SK-N-SH (cell line): Measurements from ENCODE around the gene SLC8A1. TPM values are rescaled to one million over a fixed set of nuclear protein-coding genes. Genes with fewer than 3 reads are reported as not detected.

Experiments used
- CTCF ChIA-PET: fragments of 300-600, 350-600 bp; formaldehyde crosslinking; extraction: SDS; loops from one replicate; lab custom pipeline; 2021; lab: Yijun Ruan, JAX
- POLR2A ChIA-PET: fragments of 350-600 bp; sonication (Branson Sonifier 250); formaldehyde crosslinking; extraction: SDS; loops from one replicate; lab custom pipeline; 2020; ENCODE audit warnings: antibody characterized with exemption, inconsistent platforms; lab: Yijun Ruan, JAX
- DNase-seq: peaks from one replicate; pipeline ENCODE4 v3.0.0; 2012
- H2AFZ ChIP-seq: fragments of 200-600 bp; sonication (generic); 2 replicates; pipeline ENCODE4 v1.8.1; 2016; ENCODE audit warnings: antibody characterized with exemption, mild to moderate bottlenecking, low read depth
- H3F3A ChIP-seq: fragments of 200-600 bp; sonication (generic); replicated peaks from 2 replicates; pipeline ENCODE3; 2016; ENCODE audit warnings: antibody characterized with exemption, mild to moderate bottlenecking; ENCODE audit not compliant: insufficient read depth
- H3K27ac ChIP-seq, 2 experiments: fragments of 200-500 bp in 1 of 2; fragments of 200-600 bp in 1 of 2; sonication (Bioruptor generic) in 1 of 2; sonication (generic), shearing (Covaris generic) in 1 of 2; 2 replicates each; pipeline versions ENCODE4 v1.5.1 to v1.6.1; 2014 to 2016; ENCODE audit warnings: low read depth in 2 of 2, inconsistent platforms in 1 of 2, low read length in 1 of 2, mild to moderate bottlenecking in 1 of 2, mixed read lengths in 1 of 2
- H3K27me3 ChIP-seq: fragments of 200-600 bp; sonication (generic), shearing (Covaris generic); 2 replicates; pipeline ENCODE4 v1.6.1; 2016; ENCODE audit warnings: mixed run types; ENCODE audit not compliant: insufficient read depth
- H3K36me3 ChIP-seq, 2 experiments: fragments of 200-500 bp in 1 of 2; fragments of 200-600 bp in 1 of 2; sonication (Bioruptor generic) in 1 of 2; sonication (generic) in 1 of 2; replicated peaks in 1 of 2; 2 replicates each; pipeline versions ENCODE3 to v1.5.1; 2014 to 2016; ENCODE audit warnings: low read length in 1 of 2, mild to moderate bottlenecking in 1 of 2; ENCODE audit not compliant: insufficient read depth in 2 of 2, control insufficient read depth in 1 of 2
- H3K4me1 ChIP-seq, 2 experiments: fragments of 200-500 bp in 1 of 2; fragments of 200-600 bp in 1 of 2; sonication (Bioruptor generic) in 1 of 2; sonication (generic), shearing (Covaris generic) in 1 of 2; 2 replicates each; pipeline versions ENCODE4 v1.5.1 to v1.6.1; 2014 to 2016; ENCODE audit warnings: low read depth in 1 of 2, low read length in 1 of 2, mixed run types in 1 of 2; ENCODE audit not compliant: insufficient read depth in 2 of 2, control insufficient read depth in 1 of 2
- H3K4me2 ChIP-seq: fragments of 200-600 bp; sonication (generic), shearing (Covaris generic); 2 replicates; pipeline ENCODE4 v1.6.1; 2017; ENCODE audit warnings: mixed run types
- H3K4me3 ChIP-seq, 2 experiments: fragments of 200-500 bp in 1 of 2; fragments of 200-600 bp in 1 of 2; sonication (Bioruptor generic) in 1 of 2; sonication (generic), shearing (Covaris generic) in 1 of 2; 2 replicates each; pipeline versions ENCODE4 v1.5.1 to v1.8.1; 2014 to 2016; ENCODE audit warnings: low read depth in 2 of 2, inconsistent platforms in 1 of 2, low read length in 1 of 2, mild to moderate bottlenecking in 1 of 2, mixed read lengths in 1 of 2, moderate library complexity in 1 of 2
- H3K79me2 ChIP-seq: fragments of 200-600 bp; sonication (generic); 2 replicates; pipeline ENCODE4 v1.8.1; 2017; ENCODE audit warnings: mild to moderate bottlenecking; ENCODE audit not compliant: insufficient read depth
- H3K9ac ChIP-seq: fragments of 200-600 bp; sonication (generic); 2 replicates; pipeline ENCODE4 v1.6.1; 2017; ENCODE audit warnings: mixed run types
- H3K9me2 ChIP-seq: fragments of 200-600 bp; sonication (generic); 2 replicates; pipeline ENCODE4 v1.6.1; 2017; ENCODE audit warnings: mixed run types
- H3K9me3 ChIP-seq: fragments of 200-600 bp; sonication (generic); 2 replicates; pipeline ENCODE4 v1.6.1; 2017; ENCODE audit warnings: mixed run types, mild to moderate bottlenecking, moderate library complexity
- H4K20me1 ChIP-seq: fragments of 200-600 bp; sonication (generic); 2 replicates; pipeline ENCODE4 v1.6.1; 2017; ENCODE audit warnings: mild to moderate bottlenecking, mixed run types; ENCODE audit not compliant: insufficient read depth
- CHD2 ChIP-seq: fragments of 150-350 bp; IDR thresholded peaks from 2 replicates; pipeline ENCODE4 v1.6.1; 2018; ENCODE audit warnings: low read length; ENCODE audit not compliant: partially characterized antibody
- ELF1 ChIP-seq: IDR thresholded peaks from 2 replicates; pipeline ENCODE4 v1.4.0; 2012
- FOSL2 ChIP-seq: IDR thresholded peaks from 2 replicates; pipeline ENCODE4 v1.4.0; 2012; ENCODE audit warnings: low read depth, mild to moderate bottlenecking, moderate library complexity, borderline replicate concordance
- FOXJ3 ChIP-seq: sonication (generic); formaldehyde crosslinking; IDR thresholded peaks from 2 replicates; pipeline ENCODE4 v1.5.1; 2020; ENCODE audit warnings: mild to moderate bottlenecking, missing genetic modification reagents
- FOXM1 ChIP-seq: IDR thresholded peaks from 2 replicates; pipeline ENCODE4 v1.4.0; 2012; ENCODE audit warnings: low read depth, mild to moderate bottlenecking
- JUND ChIP-seq: IDR thresholded peaks from 2 replicates; pipeline ENCODE4 v1.4.0; 2012
- NFIC ChIP-seq: IDR thresholded peaks from 2 replicates; pipeline ENCODE4 v1.4.0; 2012; ENCODE audit warnings: borderline replicate concordance
- NRF1 ChIP-seq: IDR thresholded peaks from 2 replicates; pipeline ENCODE4 v1.6.1; 2012; ENCODE audit warnings: low read depth, mild to moderate bottlenecking, low read length
- POLR2AphosphoS5 ChIP-seq: IDR thresholded peaks from 2 replicates; pipeline ENCODE4 v1.6.1; 2012; ENCODE audit warnings: low read depth, low read length
- RXRA ChIP-seq: IDR thresholded peaks from 2 replicates; pipeline ENCODE4 v1.4.0; 2012; ENCODE audit warnings: low read depth, mild to moderate bottlenecking, borderline replicate concordance
- SIN3A ChIP-seq: IDR thresholded peaks from 2 replicates; pipeline ENCODE4 v1.6.1; 2012; ENCODE audit warnings: low read depth, mild to moderate bottlenecking, low read length, moderate library complexity, borderline replicate concordance
- TCF12 ChIP-seq: IDR thresholded peaks from 2 replicates; pipeline ENCODE4 v1.4.0; 2012
- WGBS: methylation state at CpG from one replicate; pipeline ENCODE4 v1.1.6; 2017; ENCODE audit warnings: low lambda C conversion rate; 5-methylcytosine and 5-hydroxymethylcytosine counted together
- polyA plus RNA-seq, 3 experiments: library from polyadenylated mRNA; depleted of rRNA; stranded (reverse); fragments of >200 nt; gene quantifications; 2 replicates each; pipeline ENCODE4 v1.2.3, GENCODE V29; 2012
- TF ChIP-seq, protein P1 (sequence below): fragments of 150-350 bp; IDR thresholded peaks from 2 replicates; pipeline ENCODE4 v1.6.1; 2017; ENCODE audit warnings: antibody characterized with exemption, low read length, low read depth, borderline replicate concordance
- TF ChIP-seq, protein P2 (sequence below): fragments of 150-350 bp; IDR thresholded peaks from 2 replicates; pipeline ENCODE4 v1.6.1; 2016; ENCODE audit warnings: mild to moderate bottlenecking, low read depth, low read length
- TF ChIP-seq, protein P3 (sequence below): fragments of 200-600 bp; sonication (generic); IDR thresholded peaks from 2 replicates; pipeline ENCODE4 v1.6.1; 2017; ENCODE audit warnings: antibody characterized with exemption, mild to moderate bottlenecking, moderate library complexity
- TF ChIP-seq, protein P4 (sequence below): IDR thresholded peaks from 2 replicates; pipeline ENCODE4 v1.6.1; 2012; ENCODE audit warnings: mild to moderate bottlenecking, low read depth, low read length, moderate library complexity

The SLC8A1 gene
- polyA plus RNA-seq, 1 of the 3 experiments (the other 2 are of a cell fraction): 3.2 TPM

DNA sequence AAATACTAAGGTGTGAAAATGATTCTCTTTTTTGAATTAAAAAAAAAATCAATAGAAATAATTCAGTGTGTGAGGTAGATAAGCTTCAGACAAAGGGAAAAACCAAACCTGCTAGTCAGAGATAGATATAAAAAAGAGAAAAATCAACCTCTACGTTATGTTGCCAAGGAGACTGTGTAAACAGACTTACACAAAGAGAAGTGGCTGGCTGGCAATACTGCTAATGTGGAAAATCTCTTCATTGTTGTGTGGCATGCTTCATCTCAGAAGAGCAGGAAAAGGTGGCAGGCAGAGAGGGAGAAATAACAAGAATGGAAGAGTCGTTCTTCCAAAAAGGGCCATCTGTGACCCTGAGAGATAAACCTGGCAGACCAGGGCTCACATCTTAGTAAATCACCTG lies 200.8 kb downstream of the SLC8A1 start:
- no peaks in the 10 kb centered on the region for H3F3A ChIP-seq
- H3K9ac ChIP-seq: no peak overlapping the region
- no peak for DNase-seq
- H3K27me3 ChIP-seq: no peaks in the 10 kb centered on the region
- no peak overlapping the region for H2AFZ ChIP-seq
- H3K36me3 ChIP-seq: no peaks in the 10 kb centered on the region
- H3K4me2 ChIP-seq: no peak overlapping the region
- no peaks in the 10 kb centered on the region; a peak in 1 of 4 replicates for H3K4me1 ChIP-seq
- H3K27ac ChIP-seq: no peak overlapping the region
- no peaks in the 10 kb centered on the region for H4K20me1 ChIP-seq
- 70% methylated on average over 2 of the region's 2 CpGs for WGBS
- H3K4me3 ChIP-seq: no peak overlapping the region
- POLR2A ChIA-PET: no interaction called here
- no peaks in the 10 kb centered on the region for H3K79me2 ChIP-seq
- TF ChIP-seq FOSL2: no peak
- TF ChIP-seq SIN3A: no peak
- TF ChIP-seq, protein P1, sequence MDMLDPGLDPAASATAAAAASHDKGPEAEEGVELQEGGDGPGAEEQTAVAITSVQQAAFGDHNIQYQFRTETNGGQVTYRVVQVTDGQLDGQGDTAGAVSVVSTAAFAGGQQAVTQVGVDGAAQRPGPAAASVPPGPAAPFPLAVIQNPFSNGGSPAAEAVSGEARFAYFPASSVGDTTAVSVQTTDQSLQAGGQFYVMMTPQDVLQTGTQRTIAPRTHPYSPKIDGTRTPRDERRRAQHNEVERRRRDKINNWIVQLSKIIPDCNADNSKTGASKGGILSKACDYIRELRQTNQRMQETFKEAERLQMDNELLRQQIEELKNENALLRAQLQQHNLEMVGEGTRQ: no peak
- TF ChIP-seq NFIC: no peak
- TF ChIP-seq, protein P2, sequence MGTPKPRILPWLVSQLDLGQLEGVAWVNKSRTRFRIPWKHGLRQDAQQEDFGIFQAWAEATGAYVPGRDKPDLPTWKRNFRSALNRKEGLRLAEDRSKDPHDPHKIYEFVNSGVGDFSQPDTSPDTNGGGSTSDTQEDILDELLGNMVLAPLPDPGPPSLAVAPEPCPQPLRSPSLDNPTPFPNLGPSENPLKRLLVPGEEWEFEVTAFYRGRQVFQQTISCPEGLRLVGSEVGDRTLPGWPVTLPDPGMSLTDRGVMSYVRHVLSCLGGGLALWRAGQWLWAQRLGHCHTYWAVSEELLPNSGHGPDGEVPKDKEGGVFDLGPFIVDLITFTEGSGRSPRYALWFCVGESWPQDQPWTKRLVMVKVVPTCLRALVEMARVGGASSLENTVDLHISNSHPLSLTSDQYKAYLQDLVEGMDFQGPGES: no peak
- no peak for TF ChIP-seq FOXM1
- TF ChIP-seq RXRA: no peak
- TF ChIP-seq NRF1: no peak
- TF ChIP-seq CHD2: no peak
- TF ChIP-seq, protein P3, sequence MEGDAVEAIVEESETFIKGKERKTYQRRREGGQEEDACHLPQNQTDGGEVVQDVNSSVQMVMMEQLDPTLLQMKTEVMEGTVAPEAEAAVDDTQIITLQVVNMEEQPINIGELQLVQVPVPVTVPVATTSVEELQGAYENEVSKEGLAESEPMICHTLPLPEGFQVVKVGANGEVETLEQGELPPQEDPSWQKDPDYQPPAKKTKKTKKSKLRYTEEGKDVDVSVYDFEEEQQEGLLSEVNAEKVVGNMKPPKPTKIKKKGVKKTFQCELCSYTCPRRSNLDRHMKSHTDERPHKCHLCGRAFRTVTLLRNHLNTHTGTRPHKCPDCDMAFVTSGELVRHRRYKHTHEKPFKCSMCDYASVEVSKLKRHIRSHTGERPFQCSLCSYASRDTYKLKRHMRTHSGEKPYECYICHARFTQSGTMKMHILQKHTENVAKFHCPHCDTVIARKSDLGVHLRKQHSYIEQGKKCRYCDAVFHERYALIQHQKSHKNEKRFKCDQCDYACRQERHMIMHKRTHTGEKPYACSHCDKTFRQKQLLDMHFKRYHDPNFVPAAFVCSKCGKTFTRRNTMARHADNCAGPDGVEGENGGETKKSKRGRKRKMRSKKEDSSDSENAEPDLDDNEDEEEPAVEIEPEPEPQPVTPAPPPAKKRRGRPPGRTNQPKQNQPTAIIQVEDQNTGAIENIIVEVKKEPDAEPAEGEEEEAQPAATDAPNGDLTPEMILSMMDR: no peak
- no peak for TF ChIP-seq ELF1
- no peak for TF ChIP-seq TCF12
- TF ChIP-seq POLR2AphosphoS5: no peak
- TF ChIP-seq, protein P4, sequence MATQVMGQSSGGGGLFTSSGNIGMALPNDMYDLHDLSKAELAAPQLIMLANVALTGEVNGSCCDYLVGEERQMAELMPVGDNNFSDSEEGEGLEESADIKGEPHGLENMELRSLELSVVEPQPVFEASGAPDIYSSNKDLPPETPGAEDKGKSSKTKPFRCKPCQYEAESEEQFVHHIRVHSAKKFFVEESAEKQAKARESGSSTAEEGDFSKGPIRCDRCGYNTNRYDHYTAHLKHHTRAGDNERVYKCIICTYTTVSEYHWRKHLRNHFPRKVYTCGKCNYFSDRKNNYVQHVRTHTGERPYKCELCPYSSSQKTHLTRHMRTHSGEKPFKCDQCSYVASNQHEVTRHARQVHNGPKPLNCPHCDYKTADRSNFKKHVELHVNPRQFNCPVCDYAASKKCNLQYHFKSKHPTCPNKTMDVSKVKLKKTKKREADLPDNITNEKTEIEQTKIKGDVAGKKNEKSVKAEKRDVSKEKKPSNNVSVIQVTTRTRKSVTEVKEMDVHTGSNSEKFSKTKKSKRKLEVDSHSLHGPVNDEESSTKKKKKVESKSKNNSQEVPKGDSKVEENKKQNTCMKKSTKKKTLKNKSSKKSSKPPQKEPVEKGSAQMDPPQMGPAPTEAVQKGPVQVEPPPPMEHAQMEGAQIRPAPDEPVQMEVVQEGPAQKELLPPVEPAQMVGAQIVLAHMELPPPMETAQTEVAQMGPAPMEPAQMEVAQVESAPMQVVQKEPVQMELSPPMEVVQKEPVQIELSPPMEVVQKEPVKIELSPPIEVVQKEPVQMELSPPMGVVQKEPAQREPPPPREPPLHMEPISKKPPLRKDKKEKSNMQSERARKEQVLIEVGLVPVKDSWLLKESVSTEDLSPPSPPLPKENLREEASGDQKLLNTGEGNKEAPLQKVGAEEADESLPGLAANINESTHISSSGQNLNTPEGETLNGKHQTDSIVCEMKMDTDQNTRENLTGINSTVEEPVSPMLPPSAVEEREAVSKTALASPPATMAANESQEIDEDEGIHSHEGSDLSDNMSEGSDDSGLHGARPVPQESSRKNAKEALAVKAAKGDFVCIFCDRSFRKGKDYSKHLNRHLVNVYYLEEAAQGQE: no peak
- TF ChIP-seq FOXJ3: no peak
- TF ChIP-seq JUND: no peak
- TF ChIP-seq, all 33 proteins: peak for 0
- Histone ChIP-seq H3K9me3 (no peaks in the 10 kb centered on the region), H3K9me2 (no peaks in the 10 kb centered on the region)
- CTCF ChIA-PET: no interaction called here
